ENCODE results near the gene P2RX7.

GRCh38 chr12:121162384-121162783 lies 29.7 kb downstream of the P2RX7 start:
- TF ChIP-seq POLR2A (IDR thresholded peaks at IDR 0.05) = no peak
- TF ChIP-seq CTCF (IDR thresholded peaks at IDR 0.05 in 4 of 5, conservative IDR thresholded peaks at IDR 0.05 in 1 of 5) = no peak

Data from gastrocnemius medialis (tissue), 4 donors.